GM12878 (cell line): ENCODE measurements around the gene TMEM9B. TPM values are rescaled to one million over a fixed set of nuclear protein-coding genes. Genes with fewer than 3 reads are reported as not detected.

Experiments used
- CBX3 ChIP-seq: fragments of 200-600 bp; sonication (generic); IDR thresholded peaks from 2 replicates; pipeline ENCODE4 v1.6.1; 2016; ENCODE audit warnings: low read depth, borderline replicate concordance
- CHD2 ChIP-seq: IDR thresholded peaks from 2 replicates; pipeline ENCODE4 v1.6.1; 2011; ENCODE audit warnings: low read depth, low read length, improper control_type of control experiment, borderline replicate concordance
- DPF2 ChIP-seq: fragments of 450-650 bp; IDR thresholded peaks from 2 replicates; pipeline ENCODE4 v1.6.1; 2017; ENCODE audit warnings: mild to moderate bottlenecking
- LARP7 ChIP-seq: fragments of 450-650 bp; IDR thresholded peaks from 2 replicates; pipeline ENCODE4 v1.6.1; 2017; ENCODE audit warnings: mild to moderate bottlenecking
- NR2C2 ChIP-seq: IDR thresholded peaks from 2 replicates; pipeline ENCODE4 v1.6.1; 2011; ENCODE audit warnings: borderline replicate concordance, low read depth; ENCODE audit not compliant: control insufficient read depth, insufficient read length
- PAX8 ChIP-seq: fragments of 450-650 bp; IDR thresholded peaks from 2 replicates; pipeline ENCODE4 v1.6.1; 2017; ENCODE audit warnings: mild to moderate bottlenecking, moderate library complexity
- RAD51 ChIP-seq: fragments of 450-650 bp; IDR thresholded peaks from 2 replicates; pipeline ENCODE4 v1.6.1; 2016; ENCODE audit warnings: moderate library complexity, mild to moderate bottlenecking, inconsistent platforms
- RBBP5 ChIP-seq: fragments of 200-600 bp; sonication (generic); conservative IDR thresholded peaks from 2 replicates; pipeline ENCODE4 v1.6.1; 2016
- SMAD5 ChIP-seq: IDR thresholded peaks from 2 replicates; pipeline ENCODE4 v1.6.1; 2016; ENCODE audit warnings: antibody characterized with exemption, low read depth
- SMARCA5 ChIP-seq: fragments of 450-650 bp; IDR thresholded peaks from 2 replicates; pipeline ENCODE4 v1.6.1; 2017; ENCODE audit warnings: mild to moderate bottlenecking
- TBL1XR1 ChIP-seq: IDR thresholded peaks from 2 replicates; pipeline ENCODE4 v1.6.1; 2012; ENCODE audit warnings: low read depth, low read length, improper control_type of control experiment
- ZNF207 ChIP-seq: fragments of 450-650 bp; IDR thresholded peaks from 2 replicates; pipeline ENCODE4 v1.6.1; 2014; ENCODE audit warnings: antibody characterized with exemption, mild to moderate bottlenecking, borderline replicate concordance
- polyA plus RNA-seq, 11 experiments: library from polyadenylated mRNA; depleted of rRNA in 4 of 11; unstranded in 6 of 11; stranded (reverse) in 5 of 11; fragments of >200 nt; fragmentation: Nextera tagmentation in 4 of 11; fragmentation: Illumina TruSeq in 1 of 11; extraction: Ambion mirVana in 4 of 11; extraction: Trizol in 1 of 11; gene quantifications; 1 replicate in 1 of 11; 2 replicates in 10 of 11; pipeline versions ENCODE4 v1.2.1 to v1.2.3, GENCODE V29; 2011 to 2016; ENCODE audit warnings: inconsistent platforms in 2 of 11, missing spikeins in 2 of 11, low read depth in 1 of 11
- total RNA-seq, 4 experiments: library from RNA; depleted of rRNA in 3 of 4; stranded (reverse); fragments of >200 nt in 3 of 4; fragmentation: Illumina TruSeq in 1 of 4; extraction: Trizol in 1 of 4; gene quantifications; 2 replicates each; pipeline versions ENCODE4 v1.2.1 to v1.2.3, GENCODE V29; 2013 to 2021
- TF ChIP-seq, protein P1 (sequence below): IDR thresholded peaks from 2 replicates; pipeline ENCODE4 v1.6.1; 2011; ENCODE audit warnings: borderline replicate concordance, low read depth, mild to moderate bottlenecking, moderate library complexity, low read length; ENCODE audit not compliant: insufficient read depth, poor library complexity, severe bottlenecking
- TF ChIP-seq, protein P2 (sequence below): IDR thresholded peaks from 2 replicates; pipeline ENCODE4 v1.6.1; 2012; ENCODE audit warnings: low read depth, low read length, improper control_type of control experiment
- TF ChIP-seq, protein P3 (sequence below): fragments of 450-650 bp; IDR thresholded peaks from 2 replicates; pipeline ENCODE4 v1.6.1; 2014; ENCODE audit warnings: mild to moderate bottlenecking
- TF ChIP-seq, protein P4 (sequence below): fragments of 450-650 bp; conservative IDR thresholded peaks from 2 replicates; pipeline ENCODE4 v1.6.1; 2017; ENCODE audit warnings: mild to moderate bottlenecking, moderate library complexity
- TF ChIP-seq, protein P5 (sequence below): fragments of 450-650 bp; IDR thresholded peaks from 2 replicates; pipeline ENCODE4 v1.6.1; 2017; ENCODE audit warnings: low read depth, mild to moderate bottlenecking, moderate library complexity
- TF ChIP-seq, protein P6 (sequence below): IDR thresholded peaks from 2 replicates; pipeline ENCODE4 v1.6.1; 2011; ENCODE audit warnings: low read depth, mild to moderate bottlenecking, low read length, moderate library complexity, borderline replicate concordance; ENCODE audit errors: extremely low read depth

TMEM9B gene
- total and polyA plus RNA-seq, 10 of the 15 experiments (the other 5 are each of a cell fraction or from before 2014, with no cell fraction given): 11.5 to 54.0 (median 30.0) TPM

DNA sequence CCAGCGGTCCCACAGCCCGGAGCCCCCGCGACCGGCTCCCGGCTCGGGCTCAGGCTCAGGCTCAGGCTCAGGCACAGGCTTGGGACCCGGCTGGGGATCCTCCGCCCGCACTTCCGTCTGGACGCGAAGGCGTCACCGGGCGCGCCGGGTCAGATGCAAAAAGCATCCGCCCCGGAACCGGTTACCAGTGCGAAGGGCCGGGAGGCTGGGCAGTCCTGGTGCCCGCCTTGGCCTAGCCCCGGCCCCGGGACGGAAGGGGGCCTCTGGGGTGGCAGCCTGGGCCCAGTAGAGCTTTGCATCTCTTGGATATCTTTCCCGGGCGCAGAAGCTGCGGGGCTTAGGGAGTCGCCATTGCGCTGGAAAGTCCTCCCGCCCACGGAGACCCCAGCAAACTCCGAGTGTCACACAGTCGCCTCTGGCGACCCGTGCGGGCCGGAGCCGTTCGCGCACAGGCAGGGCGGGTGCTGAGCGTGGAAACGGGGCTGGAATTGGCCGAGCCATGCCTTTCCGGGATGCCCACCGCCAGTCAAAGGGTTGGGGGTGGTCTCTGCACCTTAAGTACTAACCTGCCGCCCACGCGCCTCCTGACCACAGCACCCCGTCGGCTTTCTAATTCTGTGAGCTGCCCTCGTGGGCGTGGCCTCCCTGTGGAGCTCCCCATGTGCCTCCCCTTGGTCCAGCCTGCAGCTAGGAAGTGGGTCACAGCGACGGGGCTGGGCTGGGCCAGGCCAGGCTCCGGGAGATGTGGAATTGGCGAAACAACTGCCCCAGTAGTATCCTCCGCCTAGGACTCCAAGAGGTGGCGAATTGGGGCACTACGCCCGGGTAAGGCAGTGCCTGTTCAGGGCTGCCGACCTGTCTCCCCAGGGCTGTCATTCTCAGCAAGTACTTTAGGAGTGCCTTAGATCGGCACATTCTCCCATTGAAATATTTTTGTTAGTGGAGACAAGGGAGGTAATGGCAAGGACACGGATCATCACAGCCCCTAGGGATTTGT lies at the start of gene TMEM9B (continued):
- TF ChIP-seq, protein P1, sequence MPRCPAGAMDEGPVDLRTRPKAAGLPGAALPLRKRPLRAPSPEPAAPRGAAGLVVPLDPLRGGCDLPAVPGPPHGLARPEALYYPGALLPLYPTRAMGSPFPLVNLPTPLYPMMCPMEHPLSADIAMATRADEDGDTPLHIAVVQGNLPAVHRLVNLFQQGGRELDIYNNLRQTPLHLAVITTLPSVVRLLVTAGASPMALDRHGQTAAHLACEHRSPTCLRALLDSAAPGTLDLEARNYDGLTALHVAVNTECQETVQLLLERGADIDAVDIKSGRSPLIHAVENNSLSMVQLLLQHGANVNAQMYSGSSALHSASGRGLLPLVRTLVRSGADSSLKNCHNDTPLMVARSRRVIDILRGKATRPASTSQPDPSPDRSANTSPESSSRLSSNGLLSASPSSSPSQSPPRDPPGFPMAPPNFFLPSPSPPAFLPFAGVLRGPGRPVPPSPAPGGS: no peak
- TF ChIP-seq CBX3 (no peak), DPF2 (peak; percentile 70), RAD51 (no peak), SMARCA5 (peak; percentile 98), SMAD5 (no peak; the same call in 1 of the 2 replicates), RBBP5 (no peak), ZNF207 (peak; percentile 80), TBL1XR1 (no peak), NR2C2 (peak; percentile 62), CHD2 (peak; percentile 15; the same call in 1 of the 2 replicates), PAX8 (no peak), LARP7 (0 out of 2 replicates have a peak, but pooled peaks have one; percentile 75)
- TF ChIP-seq, protein P2, sequence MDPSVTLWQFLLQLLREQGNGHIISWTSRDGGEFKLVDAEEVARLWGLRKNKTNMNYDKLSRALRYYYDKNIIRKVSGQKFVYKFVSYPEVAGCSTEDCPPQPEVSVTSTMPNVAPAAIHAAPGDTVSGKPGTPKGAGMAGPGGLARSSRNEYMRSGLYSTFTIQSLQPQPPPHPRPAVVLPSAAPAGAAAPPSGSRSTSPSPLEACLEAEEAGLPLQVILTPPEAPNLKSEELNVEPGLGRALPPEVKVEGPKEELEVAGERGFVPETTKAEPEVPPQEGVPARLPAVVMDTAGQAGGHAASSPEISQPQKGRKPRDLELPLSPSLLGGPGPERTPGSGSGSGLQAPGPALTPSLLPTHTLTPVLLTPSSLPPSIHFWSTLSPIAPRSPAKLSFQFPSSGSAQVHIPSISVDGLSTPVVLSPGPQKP: peak; percentile 80
- TF ChIP-seq, protein P3, sequence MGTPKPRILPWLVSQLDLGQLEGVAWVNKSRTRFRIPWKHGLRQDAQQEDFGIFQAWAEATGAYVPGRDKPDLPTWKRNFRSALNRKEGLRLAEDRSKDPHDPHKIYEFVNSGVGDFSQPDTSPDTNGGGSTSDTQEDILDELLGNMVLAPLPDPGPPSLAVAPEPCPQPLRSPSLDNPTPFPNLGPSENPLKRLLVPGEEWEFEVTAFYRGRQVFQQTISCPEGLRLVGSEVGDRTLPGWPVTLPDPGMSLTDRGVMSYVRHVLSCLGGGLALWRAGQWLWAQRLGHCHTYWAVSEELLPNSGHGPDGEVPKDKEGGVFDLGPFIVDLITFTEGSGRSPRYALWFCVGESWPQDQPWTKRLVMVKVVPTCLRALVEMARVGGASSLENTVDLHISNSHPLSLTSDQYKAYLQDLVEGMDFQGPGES: no peak
- TF ChIP-seq, protein P4, sequence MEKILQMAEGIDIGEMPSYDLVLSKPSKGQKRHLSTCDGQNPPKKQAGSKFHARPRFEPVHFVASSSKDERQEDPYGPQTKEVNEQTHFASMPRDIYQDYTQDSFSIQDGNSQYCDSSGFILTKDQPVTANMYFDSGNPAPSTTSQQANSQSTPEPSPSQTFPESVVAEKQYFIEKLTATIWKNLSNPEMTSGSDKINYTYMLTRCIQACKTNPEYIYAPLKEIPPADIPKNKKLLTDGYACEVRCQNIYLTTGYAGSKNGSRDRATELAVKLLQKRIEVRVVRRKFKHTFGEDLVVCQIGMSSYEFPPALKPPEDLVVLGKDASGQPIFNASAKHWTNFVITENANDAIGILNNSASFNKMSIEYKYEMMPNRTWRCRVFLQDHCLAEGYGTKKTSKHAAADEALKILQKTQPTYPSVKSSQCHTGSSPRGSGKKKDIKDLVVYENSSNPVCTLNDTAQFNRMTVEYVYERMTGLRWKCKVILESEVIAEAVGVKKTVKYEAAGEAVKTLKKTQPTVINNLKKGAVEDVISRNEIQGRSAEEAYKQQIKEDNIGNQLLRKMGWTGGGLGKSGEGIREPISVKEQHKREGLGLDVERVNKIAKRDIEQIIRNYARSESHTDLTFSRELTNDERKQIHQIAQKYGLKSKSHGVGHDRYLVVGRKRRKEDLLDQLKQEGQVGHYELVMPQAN: peak; percentile 96; the same call in 1 of the 2 replicates
- TF ChIP-seq, protein P5, sequence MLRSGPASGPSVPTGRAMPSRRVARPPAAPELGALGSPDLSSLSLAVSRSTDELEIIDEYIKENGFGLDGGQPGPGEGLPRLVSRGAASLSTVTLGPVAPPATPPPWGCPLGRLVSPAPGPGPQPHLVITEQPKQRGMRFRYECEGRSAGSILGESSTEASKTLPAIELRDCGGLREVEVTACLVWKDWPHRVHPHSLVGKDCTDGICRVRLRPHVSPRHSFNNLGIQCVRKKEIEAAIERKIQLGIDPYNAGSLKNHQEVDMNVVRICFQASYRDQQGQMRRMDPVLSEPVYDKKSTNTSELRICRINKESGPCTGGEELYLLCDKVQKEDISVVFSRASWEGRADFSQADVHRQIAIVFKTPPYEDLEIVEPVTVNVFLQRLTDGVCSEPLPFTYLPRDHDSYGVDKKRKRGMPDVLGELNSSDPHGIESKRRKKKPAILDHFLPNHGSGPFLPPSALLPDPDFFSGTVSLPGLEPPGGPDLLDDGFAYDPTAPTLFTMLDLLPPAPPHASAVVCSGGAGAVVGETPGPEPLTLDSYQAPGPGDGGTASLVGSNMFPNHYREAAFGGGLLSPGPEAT: peak; percentile 83
- TF ChIP-seq, protein P6, sequence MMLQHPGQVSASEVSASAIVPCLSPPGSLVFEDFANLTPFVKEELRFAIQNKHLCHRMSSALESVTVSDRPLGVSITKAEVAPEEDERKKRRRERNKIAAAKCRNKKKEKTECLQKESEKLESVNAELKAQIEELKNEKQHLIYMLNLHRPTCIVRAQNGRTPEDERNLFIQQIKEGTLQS: peak; percentile 53; the same call in 1 of the 2 replicates
